Hematopoietic multipotent progenitor cell (in vitro differentiated cells): Measurements from ENCODE around the gene NFATC4. TPM values are rescaled to one million over a fixed set of nuclear protein-coding genes. Genes with fewer than 3 reads are reported as not detected.
"Not testable (repeated sequence)": the region's sequence is repeated elsewhere in the genome, so short reads cannot be mapped to it uniquely, and the experiment has no call there.

Experiments used
- DNase-seq, 3 donors: peaks; one replicate each; pipeline ENCODE4 v3.0.0-alpha.2; 2011 to 2015; ENCODE audit warnings: low read depth in 2 of 3, low spot score in 2 of 3
- total RNA-seq: library from RNA; depleted of rRNA; stranded (reverse); fragments of >200 nt; gene quantifications from one replicate; pipeline ENCODE4 v1.2.3, GENCODE V29; 2012

The NFATC4 gene
- total RNA-seq, 1 donor: 0.54 TPM

DNA sequence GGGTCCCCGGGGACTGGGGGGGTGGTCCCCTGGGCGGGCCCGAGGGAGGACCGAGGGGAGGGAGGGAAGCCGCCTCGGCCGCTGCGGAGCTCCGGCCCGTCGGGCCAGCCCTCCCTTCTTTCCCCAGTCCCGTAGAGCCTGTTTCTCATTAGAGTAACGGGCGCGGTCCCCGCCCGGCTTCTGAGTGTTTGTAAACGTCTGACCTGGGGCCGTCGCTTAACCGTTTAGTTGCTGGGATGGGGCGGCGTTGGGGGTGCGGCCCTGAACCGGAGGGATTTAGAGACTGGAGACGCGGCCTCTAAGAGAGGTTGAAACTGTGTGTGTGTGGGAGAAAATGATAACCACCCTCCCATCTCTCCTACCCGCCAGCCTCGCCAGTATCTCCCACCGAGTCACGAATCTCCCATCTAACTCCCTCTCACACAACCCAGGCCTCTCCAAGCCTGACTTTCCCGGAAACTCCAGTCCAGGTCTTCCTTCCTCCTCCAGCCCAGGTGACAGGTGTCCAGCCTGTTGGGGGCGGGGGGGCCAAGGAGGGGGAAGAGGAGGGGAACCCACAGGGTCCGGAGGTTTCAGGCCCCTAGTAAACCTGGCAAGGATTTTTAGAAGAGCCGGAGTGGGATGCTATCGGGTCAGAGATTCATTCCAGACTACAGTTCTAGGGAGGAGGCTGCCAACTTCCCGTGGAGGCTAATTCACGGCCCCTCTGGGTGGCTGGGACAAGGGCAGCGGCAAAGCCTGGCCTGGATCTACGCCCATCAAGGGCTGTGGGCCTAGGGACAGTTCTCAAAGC lies 1.1 kb upstream of the NFATC4 start:
- peak in 2 of 3 donors; percentile 37 to 46 for DNase-seq

- no peak for DNase-seq
Measured at GRCh38 chr14:24368212-24368561, 203 bp downstream of the NFATC4 start.

- DNase-seq: peak in 2 of 3 donors; percentile 88
Measured at GRCh38 chr14:24368562-24369252, 723 bp downstream of the NFATC4 start.

GRCh38 chr14:24369463-24369862 lies 1.5 kb downstream of the NFATC4 start:
- DNase-seq: no peak

DNA sequence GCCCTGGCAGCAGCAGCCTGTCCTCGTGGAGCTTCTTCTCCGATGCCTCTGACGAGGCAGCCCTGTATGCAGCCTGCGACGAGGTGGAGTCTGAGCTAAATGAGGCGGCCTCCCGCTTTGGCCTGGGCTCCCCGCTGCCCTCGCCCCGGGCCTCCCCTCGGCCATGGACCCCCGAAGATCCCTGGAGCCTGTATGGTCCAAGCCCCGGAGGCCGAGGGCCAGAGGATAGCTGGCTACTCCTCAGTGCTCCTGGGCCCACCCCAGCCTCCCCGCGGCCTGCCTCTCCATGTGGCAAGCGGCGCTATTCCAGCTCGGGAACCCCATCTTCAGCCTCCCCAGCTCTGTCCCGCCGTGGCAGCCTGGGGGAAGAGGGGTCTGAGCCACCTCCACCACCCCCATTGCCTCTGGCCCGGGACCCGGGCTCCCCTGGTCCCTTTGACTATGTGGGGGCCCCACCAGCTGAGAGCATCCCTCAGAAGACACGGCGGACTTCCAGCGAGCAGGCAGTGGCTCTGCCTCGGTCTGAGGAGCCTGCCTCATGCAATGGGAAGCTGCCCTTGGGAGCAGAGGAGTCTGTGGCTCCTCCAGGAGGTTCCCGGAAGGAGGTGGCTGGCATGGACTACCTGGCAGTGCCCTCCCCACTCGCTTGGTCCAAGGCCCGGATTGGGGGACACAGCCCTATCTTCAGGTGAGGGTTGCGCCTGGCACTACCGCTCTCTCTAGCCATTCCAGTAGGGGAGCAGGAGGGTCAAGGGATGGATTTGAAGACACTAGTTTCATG lies 2.1 kb downstream of the NFATC4 start:
- DNase-seq: no peak

DNA sequence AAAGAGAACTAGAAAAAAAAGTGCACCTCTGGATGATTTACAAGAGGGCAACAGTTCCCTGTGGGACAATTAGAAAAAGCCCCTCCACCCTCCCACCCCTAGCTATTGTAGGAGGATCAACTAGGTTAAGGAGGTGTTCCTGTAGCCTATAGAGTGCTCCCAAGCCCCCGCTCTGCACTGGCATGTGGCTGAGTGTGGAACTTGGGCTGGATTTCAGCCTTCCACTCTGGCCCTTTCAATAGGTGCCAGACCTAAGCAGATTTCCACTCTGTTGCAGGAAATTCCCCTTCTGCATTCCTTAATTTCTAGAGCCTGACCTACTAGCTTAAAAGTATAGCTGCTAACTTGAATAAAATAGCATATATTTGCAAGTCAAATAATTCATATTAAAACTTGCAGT lies 2.8 kb downstream of the NFATC4 start:
- DNase-seq: no peak

DNA sequence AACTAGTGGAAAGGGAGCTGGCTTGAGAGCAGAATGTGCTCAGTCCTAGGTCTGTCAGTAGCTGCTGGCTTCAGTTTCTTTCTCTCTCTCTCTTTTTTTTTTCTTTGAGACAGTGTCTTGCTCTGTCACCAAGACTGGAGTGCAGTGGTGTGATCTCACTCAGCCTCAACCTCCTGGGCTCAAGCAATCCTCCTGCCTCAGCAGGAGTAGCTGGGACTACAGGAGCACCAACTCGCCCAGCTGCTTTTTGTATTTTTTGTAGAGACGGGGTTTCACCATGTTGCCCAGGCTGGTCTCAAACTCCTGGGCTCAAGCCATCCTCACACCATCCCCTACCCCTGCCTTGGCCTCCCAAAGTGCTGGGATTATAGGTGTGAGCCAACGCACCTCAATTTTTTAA lies 3.6 kb downstream of the NFATC4 start:
- DNase-seq: not testable (repeated sequence)

DNA sequence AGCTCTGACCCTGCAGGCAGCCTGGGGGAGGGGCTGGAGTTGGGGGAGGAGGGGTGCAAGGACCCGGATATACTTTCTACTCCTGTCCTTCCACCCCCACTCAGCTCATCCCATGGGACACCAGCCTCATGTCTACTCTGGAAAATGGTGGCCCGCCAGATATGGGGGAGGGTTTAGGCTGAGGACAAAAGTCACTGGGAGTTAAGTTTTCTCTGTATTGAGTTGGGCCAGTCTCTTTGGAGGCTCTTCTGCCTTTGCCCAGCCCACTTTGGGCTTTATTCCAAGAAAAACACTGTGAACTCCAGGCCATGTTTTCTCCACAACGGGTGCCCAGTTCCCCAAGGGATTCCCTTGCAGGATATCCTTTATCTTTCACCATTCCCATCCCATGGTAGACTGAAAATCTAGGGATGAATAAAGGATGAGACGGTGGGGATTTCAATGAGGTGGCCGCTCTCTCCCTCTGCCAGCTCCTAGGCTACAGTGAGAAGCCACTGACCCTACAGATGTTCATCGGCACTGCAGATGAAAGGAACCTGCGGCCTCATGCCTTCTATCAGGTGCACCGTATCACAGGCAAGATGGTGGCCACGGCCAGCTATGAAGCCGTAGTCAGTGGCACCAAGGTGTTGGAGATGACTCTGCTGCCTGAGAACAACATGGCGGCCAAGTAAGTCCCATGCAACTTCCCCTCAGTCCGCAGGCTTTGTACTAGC lies 4.9 kb downstream of the NFATC4 start:
- no peak for DNase-seq

GRCh38 chr14:24376448-24377070 lies 8.6 kb downstream of the NFATC4 start:
- no peak for DNase-seq

GRCh38 chr14:24377126-24377525 lies 9.1 kb downstream of the NFATC4 start:
- no peak for DNase-seq

GRCh38 chr14:24377657-24378056 lies 9.7 kb downstream of the NFATC4 start:
- no peak for DNase-seq

DNA sequence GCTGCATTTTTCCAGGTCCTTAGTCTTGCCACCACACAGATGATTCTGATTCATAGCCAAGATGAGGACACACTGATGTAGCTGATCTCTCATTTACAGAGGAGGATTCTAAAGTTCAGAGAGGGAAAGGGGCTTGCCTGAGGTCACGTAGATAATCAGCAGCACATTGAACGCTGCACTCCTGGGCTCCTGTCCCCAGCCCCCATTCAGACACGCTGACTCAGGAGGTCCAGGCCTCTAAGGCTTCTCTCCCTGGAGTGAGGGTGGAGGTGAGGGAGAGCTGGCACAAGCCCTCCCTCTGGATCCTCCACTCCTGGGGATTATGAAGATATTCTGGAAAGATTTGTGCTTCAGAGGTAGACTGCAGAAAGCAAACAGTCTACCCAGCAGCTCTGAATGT lies 10.3 kb downstream of the NFATC4 start:
- DNase-seq: no peak

DNA sequence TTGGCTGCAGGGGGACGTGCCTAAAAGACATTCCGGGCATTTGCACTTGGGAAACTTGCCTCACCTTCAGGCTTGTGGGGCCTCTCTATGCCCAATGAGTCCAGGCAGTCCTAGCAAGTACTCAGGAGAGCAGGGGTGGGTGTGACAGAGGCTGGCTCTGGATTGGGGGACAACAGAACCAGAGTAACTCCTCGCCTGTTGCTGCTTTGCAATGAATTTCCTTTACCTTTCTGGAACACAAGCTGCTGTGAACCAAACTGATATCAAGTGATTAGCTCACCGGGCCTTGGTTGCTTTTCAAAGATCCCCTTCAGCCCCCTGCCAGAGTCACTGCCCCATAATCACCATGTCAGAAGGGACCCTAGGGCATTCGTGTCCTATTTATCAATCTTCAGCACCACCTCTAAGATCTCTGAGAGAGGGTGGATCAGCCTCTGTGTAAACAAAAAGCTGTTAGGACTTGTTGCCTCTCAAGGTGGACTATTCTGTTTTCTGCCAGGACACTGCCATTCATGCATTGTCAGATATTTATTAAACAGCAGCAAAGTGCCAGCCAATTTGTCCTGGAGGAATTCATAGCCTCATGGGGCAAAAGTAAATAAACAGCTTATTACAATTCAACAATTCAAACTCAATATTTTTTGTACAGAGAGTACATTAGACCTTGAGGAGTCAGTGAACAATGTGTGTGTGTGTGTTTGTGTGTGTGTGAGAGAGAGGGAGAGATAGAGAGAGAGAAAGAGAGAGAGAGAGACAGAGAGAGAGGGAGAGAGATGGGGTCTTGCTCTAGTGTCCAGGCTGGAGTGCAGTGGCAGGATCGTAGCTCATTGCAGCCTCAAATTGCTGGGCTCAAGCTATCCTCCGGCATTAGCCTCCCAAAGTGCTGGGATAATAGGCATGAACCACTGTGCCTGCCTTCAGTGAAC lies 11.3 kb downstream of the NFATC4 start:
- DNase-seq: no peak

DNA sequence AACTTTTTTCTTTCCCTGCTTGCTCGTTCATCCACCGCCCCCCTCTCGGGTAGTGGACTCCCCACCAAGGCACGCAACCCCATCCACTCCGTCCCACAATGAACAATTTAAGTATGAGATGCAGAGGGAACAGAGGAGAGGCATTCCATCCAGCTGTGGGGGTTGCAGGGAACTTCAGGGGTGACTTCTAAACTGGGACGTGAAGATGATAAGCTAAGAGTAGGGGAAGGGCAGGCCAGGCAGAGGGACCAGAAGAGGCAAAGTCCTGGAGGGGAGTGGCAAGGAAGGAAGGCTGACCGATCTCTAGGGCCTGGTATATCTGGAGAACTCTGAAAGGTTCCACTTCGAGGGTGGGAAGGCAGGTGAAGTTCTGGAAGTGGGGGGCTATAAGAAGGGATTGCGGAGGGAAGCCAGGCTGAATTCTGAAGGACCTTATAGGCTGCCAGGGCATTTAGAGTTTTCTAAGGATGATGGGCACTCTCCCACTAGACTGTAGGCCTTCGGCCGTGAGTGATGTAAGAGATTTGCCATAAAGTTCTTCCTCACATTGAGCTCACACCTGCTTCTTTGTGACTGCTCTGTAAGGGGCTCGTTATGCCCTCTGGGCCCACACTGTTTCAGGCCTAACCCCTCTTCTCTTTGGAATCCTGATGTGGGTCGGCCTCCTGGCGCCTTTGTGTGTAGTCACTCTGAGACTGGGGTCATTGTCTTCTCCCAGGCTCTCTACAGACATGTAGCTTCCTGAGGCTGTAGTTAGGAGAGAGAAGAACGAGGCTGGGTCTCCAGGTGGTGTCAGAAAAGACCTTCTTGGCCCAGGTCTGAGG lies 12.1 kb downstream of the NFATC4 start:
- DNase-seq: no peak

DNA sequence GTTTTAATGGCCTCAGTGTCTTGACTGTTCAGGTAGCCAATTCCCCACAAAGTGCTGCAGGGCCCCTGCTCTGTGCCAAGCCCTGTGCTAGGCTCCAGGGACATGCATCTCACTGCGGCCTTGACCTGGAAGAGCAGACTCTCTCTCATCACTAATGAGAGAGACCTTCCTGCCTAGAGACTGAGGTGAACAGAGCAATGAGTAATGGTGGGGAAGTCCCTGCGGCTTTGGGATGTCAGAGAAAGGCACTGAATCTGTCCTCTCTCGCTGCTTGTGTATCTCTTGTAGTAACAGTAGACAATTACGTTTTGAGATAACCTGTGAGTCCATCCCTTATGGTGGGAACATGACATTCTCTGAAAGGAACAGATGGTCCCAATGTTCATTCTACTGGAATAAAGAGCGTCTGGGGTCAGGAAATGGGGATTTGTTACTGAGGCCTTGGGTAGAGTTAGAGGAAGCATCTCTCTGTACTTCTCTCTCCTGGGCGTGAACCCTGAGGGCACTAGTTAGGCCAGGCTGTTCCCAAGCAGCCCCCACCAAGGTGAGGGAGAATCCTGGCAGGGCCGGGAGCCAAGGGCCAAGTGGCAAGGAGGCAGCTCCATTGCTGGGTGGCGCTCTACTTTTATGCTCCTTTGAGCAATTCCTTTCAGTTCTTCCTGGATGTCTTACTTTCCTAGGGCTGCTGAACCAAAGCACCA lies 13.5 kb downstream of the NFATC4 start:
- no peak for DNase-seq

DNA sequence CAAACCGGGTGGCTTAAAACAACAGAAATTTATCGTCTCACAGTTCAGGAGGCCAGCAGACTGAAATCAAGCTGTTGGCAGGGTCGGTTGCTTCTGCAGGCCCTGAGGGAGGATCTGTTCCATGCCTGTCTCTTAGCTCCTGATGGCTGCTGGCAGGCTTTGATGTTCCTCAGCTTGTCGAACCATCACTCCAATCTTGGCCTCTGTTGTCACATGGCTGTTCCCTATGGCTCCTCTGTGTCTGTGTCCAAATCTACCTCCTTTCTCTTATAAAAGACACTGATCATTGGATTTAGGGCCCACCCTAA lies 14.0 kb downstream of the NFATC4 start:
- no peak for DNase-seq

- DNase-seq: no peak
Measured at GRCh38 chr14:24384169-24384568, 16.2 kb downstream of the NFATC4 start.

- no peak for DNase-seq
Measured at GRCh38 chr14:24385524-24385923, 17.5 kb downstream of the NFATC4 start.
